Adrenal gland (tissue), 12 donors: ENCODE data around the gene WBP2. TPM values are rescaled to one million over a fixed set of nuclear protein-coding genes. Genes with fewer than 3 reads are reported as not detected.
A peak's percentile ranks its signal among the peaks of the same experiment; 100 is the strongest.

Experiments
- DNase-seq, 7 donors: peaks; one replicate each; pipeline ENCODE4 v3.0.0-alpha.2; 2019 to 2020
- H3K27ac ChIP-seq, 5 donors: fragments of 200-600 bp; sonication (generic) in 4 of 5; 1 replicate in 3 of 5; 2 replicates in 2 of 5; pipeline versions ENCODE4 v1.5.1 to v1.8.0; 2016 to 2020; ENCODE audit warnings: mild to moderate bottlenecking in 1 of 5
- H3K27me3 ChIP-seq: fragments of 200-600 bp; 2 replicates; pipeline ENCODE4 v1.8.0; 2021
- H3K36me3 ChIP-seq, 2 donors: fragments of 200-600 bp; replicated peaks in 1 of 2; 1 replicate in 1 of 2; 2 replicates in 1 of 2; pipeline versions ENCODE4 v1.5.1 to v1.8.0; 2018 to 2022
- H3K4me1 ChIP-seq, 2 donors: fragments of 200-600 bp; replicated peaks in 1 of 2; 1 replicate in 1 of 2; 2 replicates in 1 of 2; pipeline versions ENCODE4 v1.5.1 to v1.8.0; 2018 to 2021
- H3K4me3 ChIP-seq, 4 donors: fragments of 200-600 bp; sonication (generic) in 3 of 4; one replicate each; pipeline ENCODE4 v1.5.1; 2016 to 2018
- H3K9me3 ChIP-seq, 3 donors: fragments of 200-600 bp; sonication (generic) in 1 of 3; replicated peaks in 1 of 3; 1 replicate in 2 of 3; 2 replicates in 1 of 3; pipeline versions ENCODE4 v1.5.1 to v1.8.0; 2016 to 2021
- POLR2A ChIP-seq, 2 donors: fragments of 450-650 bp; IDR thresholded peaks; one replicate each; pipeline ENCODE4 v1.6.1; 2017; ENCODE audit warnings: antibody characterized with exemption in 2 of 2, mild to moderate bottlenecking in 2 of 2, moderate library complexity in 1 of 2
- WGBS, 4 donors: extraction: QIAGEN DNeasy Blood & Tissue Kit in 2 of 4; methylation state at CpG; one replicate each; pipeline versions ENCODE4 v1.1.5 to v1.1.7; 2013 to 2017; 5-methylcytosine and 5-hydroxymethylcytosine counted together
- intact Hi-C, 2 donors: fragments of 100-400 bp; cut with DNase I; formaldehyde crosslinking; loops; one replicate each; pipeline versions ENCODE4 v1.14.1 to v1.15.0; 2022 to 2023
- polyA plus RNA-seq, 3 donors: library from polyadenylated mRNA; stranded (reverse); fragments of 200-250 nt in 2 of 3; fragments of 350-450 nt in 1 of 3; fragmentation: Illumina TruSeq in 1 of 3; extraction: RNeasy Lipid Tissue Mini Kit (QIAGEN cat#74804) in 1 of 3; gene quantifications; one replicate each; pipeline ENCODE4 v1.2.3, GENCODE V29; 2013 to 2014
- total RNA-seq, 9 donors: library from RNA; depleted of rRNA in 4 of 9; stranded (reverse); fragments of >200 nt in 4 of 9; fragments of 120-200 nt in 1 of 9; fragmentation: NEBNext Ultra II Directional in 1 of 9; extraction: Animal tissue kit (Norgen Biotek cat#: 25700) in 1 of 9; gene quantifications; one replicate each; pipeline versions ENCODE4 v1.1.0 to v1.2.4, GENCODE V29; 2013 to 2023
- TF ChIP-seq, protein P1 (sequence below), 6 experiments: fragments of 450-650 bp in 4 of 6; fragments of 200-600 bp in 2 of 6; sonication (generic) in 1 of 6; IDR thresholded peaks; 1 replicate in 5 of 6; 2 replicates in 1 of 6; pipeline versions ENCODE4 v1.5.1 to v1.8.0; 2016 to 2021; ENCODE audit warnings: antibody characterized with exemption in 6 of 6, mild to moderate bottlenecking in 2 of 6, moderate library complexity in 1 of 6
- donor health status: healthy with polysubstance abuse.
- donor health status: Bipolar disorder and iron deficiency.
- donor health status: DM: yes; HTN: yes; CAD: no.
- donor health status: DM: no; HTN: no; CAD: no.
- donor health status: DM: no; HTN: no; CAD: no.
- donor health status: DM: yes; HTN: yes; CAD: no.

WBP2 gene
- total and polyA plus RNA-seq, 12 donors = 60.4 to 292 (median 223) TPM

DNA sequence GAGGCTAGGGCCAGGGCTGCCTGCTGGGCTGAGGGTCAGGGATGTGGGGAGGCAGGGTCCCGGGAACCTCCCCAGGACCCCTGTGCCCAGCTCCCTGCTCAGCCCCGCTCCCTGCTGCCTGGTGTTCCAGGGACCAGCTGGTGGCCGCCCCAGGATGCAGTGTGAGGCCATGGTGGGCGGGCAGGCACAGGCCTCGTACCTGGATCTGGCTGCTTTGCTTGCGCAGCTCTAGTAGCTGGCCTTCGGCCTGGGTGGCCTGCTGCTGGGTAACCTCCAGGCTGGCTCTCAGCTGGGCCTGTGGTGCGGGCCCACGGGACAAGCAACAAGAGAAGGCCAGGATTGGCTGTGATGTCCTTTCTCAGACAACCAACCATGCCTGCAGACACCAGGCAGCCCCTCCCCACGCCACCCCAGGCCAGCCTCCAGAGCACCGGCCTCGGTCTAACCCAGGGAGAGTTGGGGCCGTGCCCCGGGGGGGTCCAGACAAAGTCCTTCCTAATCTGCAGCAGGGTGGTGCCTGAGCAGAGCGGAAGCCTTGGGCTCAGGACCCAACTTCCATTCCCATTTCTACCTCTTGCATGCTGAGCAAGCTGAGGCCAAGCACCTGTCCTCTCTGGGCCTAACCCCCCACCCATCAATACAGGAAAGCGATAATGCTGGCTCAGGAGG is 37.6 kb upstream of the WBP2 start:
- peaks cover 0 to 11% of the 10 kb centered on the region in 2 donors for H3K36me3 ChIP-seq
- intact Hi-C loops = loop anchor here in 1 of 2 donors (10.0 kb wide), 1 partner anchor 118 kb away; a partner anchor contains a TSS
- no peak overlapping the region for H3K27ac ChIP-seq

DNA sequence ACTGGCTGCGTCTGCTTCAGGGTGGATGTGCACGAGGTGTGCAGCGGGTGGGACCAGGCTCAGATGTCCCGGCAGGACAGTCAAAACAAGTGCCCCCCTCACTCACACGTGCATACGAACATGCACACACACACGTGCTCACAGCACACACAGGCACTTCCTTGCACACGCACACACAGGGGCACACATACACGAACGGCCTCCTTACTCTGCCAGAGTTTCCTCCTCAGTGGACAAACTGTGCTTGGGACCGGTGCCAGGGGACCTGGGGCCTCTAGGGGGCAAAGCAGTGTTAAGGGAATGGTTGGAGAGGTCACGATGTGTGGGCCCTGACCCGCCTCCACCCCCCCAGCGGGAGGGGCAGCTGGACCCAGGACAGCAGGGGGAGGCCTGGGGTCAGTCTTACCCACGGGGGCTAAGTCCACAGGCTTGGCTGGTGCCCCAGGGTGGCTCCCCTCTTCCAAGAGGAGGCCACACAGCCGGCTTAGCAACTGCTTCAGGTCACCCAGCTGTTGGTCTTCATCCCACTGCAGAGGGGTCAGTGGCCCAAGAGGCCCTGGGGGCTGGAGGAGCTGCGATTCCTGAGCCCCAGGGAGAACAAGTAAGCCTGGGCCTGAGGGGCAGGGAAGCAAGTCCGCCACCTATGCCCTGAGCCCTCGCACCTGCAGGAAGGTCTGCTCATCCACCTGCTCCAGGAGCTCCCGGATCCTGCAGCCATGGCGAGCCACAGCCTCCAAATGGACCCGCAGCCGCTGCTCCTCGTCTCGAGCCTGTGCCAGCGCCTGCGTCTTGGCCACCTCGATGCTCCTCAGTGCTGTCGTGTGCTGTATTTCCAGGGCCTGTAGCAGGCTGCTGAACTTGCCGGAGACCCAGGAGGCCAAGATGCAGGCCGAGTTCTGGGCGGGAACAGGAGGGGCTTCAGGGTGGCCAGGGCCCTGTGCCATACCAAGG is 36.7 kb upstream of the WBP2 start:
- WGBS, 4 donors = 77 to 95% (median 82%) methylated on average over 17 to 32 of the region's 32 CpGs
- TF ChIP-seq, protein P1, sequence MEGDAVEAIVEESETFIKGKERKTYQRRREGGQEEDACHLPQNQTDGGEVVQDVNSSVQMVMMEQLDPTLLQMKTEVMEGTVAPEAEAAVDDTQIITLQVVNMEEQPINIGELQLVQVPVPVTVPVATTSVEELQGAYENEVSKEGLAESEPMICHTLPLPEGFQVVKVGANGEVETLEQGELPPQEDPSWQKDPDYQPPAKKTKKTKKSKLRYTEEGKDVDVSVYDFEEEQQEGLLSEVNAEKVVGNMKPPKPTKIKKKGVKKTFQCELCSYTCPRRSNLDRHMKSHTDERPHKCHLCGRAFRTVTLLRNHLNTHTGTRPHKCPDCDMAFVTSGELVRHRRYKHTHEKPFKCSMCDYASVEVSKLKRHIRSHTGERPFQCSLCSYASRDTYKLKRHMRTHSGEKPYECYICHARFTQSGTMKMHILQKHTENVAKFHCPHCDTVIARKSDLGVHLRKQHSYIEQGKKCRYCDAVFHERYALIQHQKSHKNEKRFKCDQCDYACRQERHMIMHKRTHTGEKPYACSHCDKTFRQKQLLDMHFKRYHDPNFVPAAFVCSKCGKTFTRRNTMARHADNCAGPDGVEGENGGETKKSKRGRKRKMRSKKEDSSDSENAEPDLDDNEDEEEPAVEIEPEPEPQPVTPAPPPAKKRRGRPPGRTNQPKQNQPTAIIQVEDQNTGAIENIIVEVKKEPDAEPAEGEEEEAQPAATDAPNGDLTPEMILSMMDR (IDR thresholded peaks at IDR 0.05) = no peak
- TF ChIP-seq POLR2A (IDR thresholded peaks at IDR 0.05) = no peak
- H3K27ac ChIP-seq = no peak overlapping the region
- H3K4me1 ChIP-seq = peaks cover 8 to 18% of the 10 kb centered on the region in 2 donors
- no peak overlapping the region for H3K4me3 ChIP-seq
- H3K36me3 ChIP-seq = peaks cover 0 to 11% of the 10 kb centered on the region in 2 donors
- intact Hi-C loops = loop anchor here in 1 of 2 donors (10.0 kb wide), 1 partner anchor 117 kb away; a partner anchor contains a TSS
- DNase-seq = no peak
- no peaks in the 10 kb centered on the region for H3K27me3 ChIP-seq
- H3K9me3 ChIP-seq = no peaks in the 10 kb centered on the region

More for the DNA sequence above, 37.6 kb upstream of the WBP2 start:
- no peaks in the 10 kb centered on the region for H3K9me3 ChIP-seq
- no peak for TF ChIP-seq POLR2A (IDR thresholded peaks at IDR 0.05)
- TF ChIP-seq, protein P1 (IDR thresholded peaks at IDR 0.05) = no peak
- no peaks in the 10 kb centered on the region for H3K27me3 ChIP-seq
- H3K4me1 ChIP-seq = peaks cover 11 to 22% of the 10 kb centered on the region in 2 donors
- 89 to 100% (median 95%) methylated on average over 2 to 16 of the region's 16 CpGs for WGBS, 4 donors
- peak in 1 of 7 donors; percentile 15 for DNase-seq
- no peak overlapping the region for H3K4me3 ChIP-seq

DNA sequence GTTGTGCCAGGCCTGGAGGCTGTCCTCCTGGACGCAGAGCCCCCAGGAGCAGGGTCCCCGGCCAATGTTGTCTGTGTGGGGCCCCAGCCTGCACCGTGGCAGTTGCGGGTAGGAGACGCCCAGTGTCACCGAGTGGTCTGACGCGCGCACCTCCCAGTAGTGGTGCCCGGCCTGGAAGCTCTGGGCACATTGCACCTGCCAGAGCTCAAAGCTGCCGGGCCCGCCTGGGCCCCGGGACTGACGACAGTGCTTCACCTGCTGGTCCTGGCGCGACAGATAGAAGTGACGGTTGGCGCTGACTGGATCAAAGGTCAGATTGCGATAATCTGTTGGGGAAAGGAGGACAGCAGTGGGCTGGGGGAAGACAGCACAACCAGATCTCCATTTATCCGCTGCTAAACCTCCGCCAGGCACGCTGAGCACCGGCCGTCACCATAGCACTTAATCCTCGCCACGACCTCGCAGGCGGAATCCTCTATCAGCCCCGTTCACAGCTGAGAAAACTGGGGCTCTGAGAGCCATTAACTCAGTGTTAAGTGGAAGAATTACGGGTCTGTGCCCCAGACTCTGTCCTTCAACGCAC is 36.0 kb upstream of the WBP2 start:
- TF ChIP-seq POLR2A (IDR thresholded peaks at IDR 0.05) = no peak
- TF ChIP-seq, protein P1 (IDR thresholded peaks at IDR 0.05) = no peak
- Histone ChIP-seq H3K27ac (no peak overlapping the region), H3K4me3 (no peak overlapping the region), H3K4me1 (peaks cover 7 to 18% of the 10 kb centered on the region in 2 donors), H3K9me3 (no peaks in the 10 kb centered on the region), H3K27me3 (no peaks in the 10 kb centered on the region), H3K36me3 (peaks cover 0 to 11% of the 10 kb centered on the region in 2 donors)
- 94 to 97% (median 95%) methylated on average over 26 to 31 of the region's 31 CpGs for WGBS, 4 donors
- no peak for DNase-seq
- intact Hi-C loops = loop anchor here in 1 of 2 donors (10.0 kb wide), 1 partner anchor 116 kb away; a partner anchor contains a TSS

DNA sequence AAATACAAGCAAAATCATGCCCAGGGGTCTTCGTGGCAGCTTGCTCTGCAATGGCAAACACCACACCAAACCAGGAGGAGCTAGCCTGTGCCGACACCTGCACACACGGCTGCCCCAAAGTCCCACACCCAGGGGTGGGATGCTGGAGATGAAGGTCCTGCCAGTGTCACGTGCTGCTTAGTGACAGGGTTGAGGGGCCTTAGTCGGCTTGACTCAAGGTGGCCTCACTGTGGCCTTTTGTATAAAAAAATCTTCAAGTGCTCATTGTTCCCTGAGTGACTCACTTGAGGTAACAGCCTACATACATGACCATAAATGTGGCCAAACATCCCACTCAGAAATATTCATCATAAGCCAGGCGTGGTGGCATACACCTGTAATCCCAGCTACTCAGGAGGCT is 34.3 kb upstream of the WBP2 start:
- 79 to 100% (median 82%) methylated on average over 1 to 6 of the region's 6 CpGs for WGBS, 4 donors
- H3K27me3 ChIP-seq = no peaks in the 10 kb centered on the region
- TF ChIP-seq, protein P1 (IDR thresholded peaks at IDR 0.05) = no peak
- TF ChIP-seq POLR2A (IDR thresholded peaks at IDR 0.05) = no peak

More for the DNA sequence above, 34.3 kb upstream of the WBP2 start:
- intact Hi-C loops = no loop called here
- Histone ChIP-seq H3K4me1 (peaks cover 0 to 1% of the 10 kb centered on the region in 2 donors), H3K4me3 (no peak overlapping the region), H3K36me3 (peaks cover 0 to 11% of the 10 kb centered on the region in 2 donors), H3K9me3 (no peaks in the 10 kb centered on the region), H3K27ac (no peak overlapping the region)
- DNase-seq = no peak
